ENCODE results near the gene PPP2R5B. TPM values are rescaled to one million over a fixed set of nuclear protein-coding genes. Genes with fewer than 3 reads are reported as not detected.

Gene PPP2R5B
- total RNA-seq, 6 donors from 2014 or later, result 21.0 to 48.1 (median 27.5) TPM

DNA sequence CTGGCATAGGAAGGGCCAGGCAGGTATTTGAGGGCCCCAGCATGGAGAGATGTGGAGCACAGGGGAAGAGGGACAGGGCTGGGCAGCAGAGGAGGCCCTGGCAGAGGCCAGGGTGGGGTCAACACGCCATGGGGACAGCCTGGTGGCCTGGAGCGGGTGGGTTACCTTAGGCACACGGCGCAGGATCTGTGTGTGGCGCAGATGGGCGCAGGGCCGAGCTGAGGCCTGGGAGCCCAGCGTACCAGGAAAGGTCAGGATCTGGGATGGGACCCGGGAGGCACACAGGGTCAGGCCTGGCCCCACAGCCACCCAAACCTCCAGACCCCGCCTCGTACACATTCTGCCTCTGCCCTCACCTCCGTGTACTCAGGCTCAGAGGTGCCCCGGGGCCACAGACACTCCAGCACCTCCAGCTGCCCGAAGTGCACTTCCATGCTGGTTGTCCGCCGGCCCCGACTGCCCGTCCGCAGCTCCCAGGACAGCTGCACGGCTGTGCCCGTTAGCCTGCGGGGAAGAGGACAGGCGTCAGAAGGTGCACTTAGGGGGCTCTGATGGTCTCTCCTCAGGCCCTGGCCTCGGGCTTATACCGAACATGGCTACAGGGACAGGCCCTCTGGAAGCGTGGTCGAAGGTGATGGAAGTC, 13.9 kb upstream of the PPP2R5B start:
- DNase-seq, result peak in 1 of 2 donors; percentile 73
- H3K9me3 ChIP-seq, result no peaks in the 10 kb centered on the region
- H3K27ac ChIP-seq, result no peak overlapping the region
- no peak overlapping the region for H3K4me3 ChIP-seq
- H3K4me1 ChIP-seq, result peaks cover 3 to 5% (median 4%) of the 10 kb centered on the region in 4 donors
- 96 to 97% methylated on average over 15 to 27 of the region's 27 CpGs for WGBS, 2 donors
- H3K27me3 ChIP-seq, result no peaks in the 10 kb centered on the region
- ATAC-seq (ENCODE audit: low FRiP score in 2 of 2), result no peak
- H3K36me3 ChIP-seq, result peaks cover 28 to 89% (median 86%) of the 10 kb centered on the region in 4 donors
- TF ChIP-seq POLR2A (IDR thresholded peaks at IDR 0.05) (no peak), POLR2AphosphoS5 (IDR thresholded peaks at IDR 0.05) (no peak), EP300 (IDR thresholded peaks at IDR 0.05) (no peak)
- TF ChIP-seq, protein P1, sequence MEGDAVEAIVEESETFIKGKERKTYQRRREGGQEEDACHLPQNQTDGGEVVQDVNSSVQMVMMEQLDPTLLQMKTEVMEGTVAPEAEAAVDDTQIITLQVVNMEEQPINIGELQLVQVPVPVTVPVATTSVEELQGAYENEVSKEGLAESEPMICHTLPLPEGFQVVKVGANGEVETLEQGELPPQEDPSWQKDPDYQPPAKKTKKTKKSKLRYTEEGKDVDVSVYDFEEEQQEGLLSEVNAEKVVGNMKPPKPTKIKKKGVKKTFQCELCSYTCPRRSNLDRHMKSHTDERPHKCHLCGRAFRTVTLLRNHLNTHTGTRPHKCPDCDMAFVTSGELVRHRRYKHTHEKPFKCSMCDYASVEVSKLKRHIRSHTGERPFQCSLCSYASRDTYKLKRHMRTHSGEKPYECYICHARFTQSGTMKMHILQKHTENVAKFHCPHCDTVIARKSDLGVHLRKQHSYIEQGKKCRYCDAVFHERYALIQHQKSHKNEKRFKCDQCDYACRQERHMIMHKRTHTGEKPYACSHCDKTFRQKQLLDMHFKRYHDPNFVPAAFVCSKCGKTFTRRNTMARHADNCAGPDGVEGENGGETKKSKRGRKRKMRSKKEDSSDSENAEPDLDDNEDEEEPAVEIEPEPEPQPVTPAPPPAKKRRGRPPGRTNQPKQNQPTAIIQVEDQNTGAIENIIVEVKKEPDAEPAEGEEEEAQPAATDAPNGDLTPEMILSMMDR (IDR thresholded peaks at IDR 0.05), result no peak

- H3K27ac ChIP-seq, result no peak overlapping the region
- no peak for TF ChIP-seq POLR2A (IDR thresholded peaks at IDR 0.05)
- TF ChIP-seq, protein P1 (IDR thresholded peaks at IDR 0.05), result no peak
- TF ChIP-seq POLR2AphosphoS5 (IDR thresholded peaks at IDR 0.05), result no peak
- no peak for TF ChIP-seq EP300 (IDR thresholded peaks at IDR 0.05)
- H3K36me3 ChIP-seq, result peaks cover 28 to 84% (median 80%) of the 10 kb centered on the region in 4 donors
- ATAC-seq (ENCODE audit: low FRiP score in 2 of 2), result no peak
- WGBS, 2 donors, result 94 to 98% methylated on average over 7 of the region's 7 CpGs
- peaks cover 9 to 10% (median 10%) of the 10 kb centered on the region in 4 donors for H3K4me1 ChIP-seq
- no peaks in the 10 kb centered on the region for H3K9me3 ChIP-seq
- DNase-seq, result no peak
- no peak overlapping the region for H3K4me3 ChIP-seq
- no peaks in the 10 kb centered on the region for H3K27me3 ChIP-seq
Observed at GRCh38 chr11:64911142-64911541, 13.3 kb upstream of the PPP2R5B start.

DNA sequence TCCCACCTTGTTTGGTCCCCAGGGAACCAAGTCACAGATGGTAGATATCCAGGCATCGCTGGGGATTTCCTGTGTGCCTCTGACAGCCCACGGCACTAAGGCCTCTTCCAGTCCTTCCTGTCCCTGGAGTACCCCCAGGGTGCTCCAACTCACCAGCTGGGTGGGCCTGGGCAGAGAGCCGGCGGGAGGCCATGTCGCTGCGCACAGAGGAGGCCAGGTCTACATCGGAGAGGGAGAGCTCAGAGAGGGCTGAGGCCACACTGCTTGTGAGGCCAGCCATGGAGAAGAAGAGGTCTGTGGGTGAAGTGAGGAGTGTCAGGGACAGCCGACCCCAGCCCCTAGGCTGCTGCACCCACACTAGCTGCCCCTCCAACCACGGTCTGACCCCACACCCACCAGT, 12.8 kb upstream of the PPP2R5B start:
- no peak for ATAC-seq (ENCODE audit: low FRiP score in 2 of 2)
- H3K9me3 ChIP-seq, result no peaks in the 10 kb centered on the region
- TF ChIP-seq POLR2AphosphoS5 (IDR thresholded peaks at IDR 0.05), result no peak
- no peak for TF ChIP-seq EP300 (IDR thresholded peaks at IDR 0.05)
- TF ChIP-seq, protein P1 (IDR thresholded peaks at IDR 0.05), result no peak
- TF ChIP-seq POLR2A (IDR thresholded peaks at IDR 0.05), result no peak
- no peak overlapping the region for H3K27ac ChIP-seq
- peaks cover 27 to 78% (median 75%) of the 10 kb centered on the region in 4 donors for H3K36me3 ChIP-seq
- WGBS, 2 donors, result 92 to 100% methylated on average over 2 to 9 of the region's 9 CpGs
- no peak for DNase-seq
- H3K4me1 ChIP-seq, result peaks cover 9 to 14% (median 12%) of the 10 kb centered on the region in 4 donors
- no peaks in the 10 kb centered on the region for H3K27me3 ChIP-seq
- no peak overlapping the region for H3K4me3 ChIP-seq

GRCh38 chr11:64913171-64913727, 11.2 kb upstream of the PPP2R5B start:
- Histone ChIP-seq H3K27me3 (no peaks in the 10 kb centered on the region), H3K4me3 (no peak overlapping the region), H3K27ac (no peak overlapping the region), H3K9me3 (no peaks in the 10 kb centered on the region), H3K4me1 (peaks cover 13 to 23% (median 17%) of the 10 kb centered on the region in 4 donors), H3K36me3 (peaks cover 14 to 63% (median 59%) of the 10 kb centered on the region in 4 donors)
- WGBS, 2 donors, result 90 to 92% methylated on average over 13 to 17 of the region's 18 CpGs
- TF ChIP-seq POLR2A (IDR thresholded peaks at IDR 0.05) (no peak), POLR2AphosphoS5 (IDR thresholded peaks at IDR 0.05) (no peak), EP300 (IDR thresholded peaks at IDR 0.05) (no peak)
- TF ChIP-seq, protein P1 (IDR thresholded peaks at IDR 0.05), result no peak
- DNase-seq (peak in 1 of 2 donors; percentile 73), ATAC-seq (ENCODE audit: low FRiP score in 2 of 2) (no peak)
